Endothelial cell of umbilical vein (primary cell): ENCODE measurements around the gene CYTIP. TPM values are rescaled to one million over a fixed set of nuclear protein-coding genes. Genes with fewer than 3 reads are reported as not detected.

Experiments used
- BruUV-seq: library from RNA; stranded (reverse); fragments of 400-500 nt; replicated peaks from 2 replicates; lab custom pipeline; 2021; lab: Mats Ljungman, UMichigan
- CTCF ChIA-PET: fragments of 300-600, 350-600 bp; sonication (Branson Sonifier 250); formaldehyde crosslinking; loops from one replicate; lab custom pipeline; 2021; ENCODE audit warnings: antibody characterized with exemption, inconsistent platforms; lab: Charles Lee
- POLR2A ChIA-PET: fragments of 300-600, 350-600 bp; sonication (Branson Sonifier 250); formaldehyde crosslinking; loops from one replicate; lab custom pipeline; 2021; ENCODE audit warnings: antibody characterized with exemption, inconsistent platforms; lab: Charles Lee
- DNase-seq: peaks from one replicate; pipeline ENCODE4 v3.0.0-alpha.2; 2011; ENCODE audit warnings: low read depth, low spot score
- FAIRE-seq: peaks from 2 replicates; lab custom pipeline; 2011; peaks lifted over from hg19 to GRCh38; lab: Jason Lieb, UNC
- H2AFZ ChIP-seq: 2 replicates; pipeline ENCODE4 v1.6.0; 2012; ENCODE audit warnings: low read depth, low read length, control low read depth, inconsistent platforms
- H3K27ac ChIP-seq: 2 replicates; pipeline ENCODE4 v1.5.1; 2011; ENCODE audit warnings: low read depth, mild to moderate bottlenecking, control low read depth, low read length, moderate library complexity; ENCODE audit not compliant: insufficient read depth
- H3K27me3 ChIP-seq, 2 experiments: 2 replicates each; pipeline versions ENCODE4 v1.6.0 to v1.6.1; 2011; ENCODE audit warnings: low read length in 2 of 2, mixed read lengths in 1 of 2; ENCODE audit not compliant: control insufficient read depth in 2 of 2, insufficient read depth in 2 of 2
- H3K36me3 ChIP-seq, 2 experiments: 2 replicates in 1 of 2; 3 replicates in 1 of 2; pipeline ENCODE4 v1.5.1; 2011; ENCODE audit warnings: low read length in 2 of 2, mild to moderate bottlenecking in 1 of 2, moderate library complexity in 1 of 2; ENCODE audit not compliant: control insufficient read depth in 2 of 2, insufficient read depth in 2 of 2; ENCODE audit errors: extremely low read depth in 1 of 2
- H3K4me1 ChIP-seq: 3 replicates; pipeline ENCODE4 v1.5.1; 2011; ENCODE audit warnings: mild to moderate bottlenecking, low read length; ENCODE audit not compliant: control insufficient read depth, insufficient read depth; ENCODE audit errors: extremely low read depth
- H3K4me2 ChIP-seq: 2 replicates; pipeline ENCODE4 v1.6.1; 2011; ENCODE audit warnings: low read length, control low read depth, mixed read lengths; ENCODE audit not compliant: insufficient read depth
- H3K4me3 ChIP-seq, 3 experiments: fragments of 200-600 bp in 1 of 3; sonication (generic), shearing (Covaris generic) in 1 of 3; replicated peaks in 1 of 3; 2 replicates each; pipeline ENCODE4 v1.5.1; 2011 to 2016; ENCODE audit warnings: control low read depth in 3 of 3, low read length in 3 of 3, mild to moderate bottlenecking in 2 of 3, inconsistent platforms in 1 of 3, low read depth in 1 of 3, moderate library complexity in 1 of 3; ENCODE audit not compliant: insufficient read depth in 1 of 3
- H3K79me2 ChIP-seq: 2 replicates; pipeline ENCODE4 v1.6.0; 2012; ENCODE audit warnings: low read length, inconsistent platforms; ENCODE audit not compliant: control insufficient read depth, insufficient read depth
- H3K9ac ChIP-seq: replicated peaks from 2 replicates; pipeline ENCODE3; 2011; ENCODE audit warnings: low read length, control low read depth; ENCODE audit not compliant: insufficient read depth; ENCODE audit errors: extremely low read depth
- H3K9me1 ChIP-seq: replicated peaks from 3 replicates; pipeline ENCODE4 v1.6.0; 2011; ENCODE audit warnings: mild to moderate bottlenecking, low read length; ENCODE audit not compliant: control insufficient read depth, insufficient read depth; ENCODE audit errors: extremely low read depth
- H3K9me3 ChIP-seq: replicated peaks from 2 replicates; pipeline ENCODE4 v1.5.1; 2012; ENCODE audit warnings: low read length, inconsistent platforms; ENCODE audit not compliant: control insufficient read depth, insufficient read depth
- H4K20me1 ChIP-seq: replicated peaks from 2 replicates; pipeline ENCODE3; 2011; ENCODE audit warnings: mild to moderate bottlenecking, low read length; ENCODE audit not compliant: control insufficient read depth, insufficient read depth; ENCODE audit errors: extremely low read depth
- EZH2 ChIP-seq: IDR thresholded peaks from 2 replicates; pipeline ENCODE4 v1.6.1; 2012; ENCODE audit warnings: borderline replicate concordance, low read depth, mild to moderate bottlenecking, moderate library complexity, low read length, inconsistent platforms; ENCODE audit not compliant: severe bottlenecking
- FOS ChIP-seq: IDR thresholded peaks from 2 replicates; pipeline ENCODE4 v1.6.1; 2011; ENCODE audit warnings: mild to moderate bottlenecking, low read length, moderate library complexity, borderline replicate concordance; ENCODE audit not compliant: insufficient read depth
- GATA2 ChIP-seq: IDR thresholded peaks from 2 replicates; pipeline ENCODE4 v1.7.0; 2011; ENCODE audit warnings: low read depth, mild to moderate bottlenecking, moderate library complexity, mixed read lengths, low read length; ENCODE audit not compliant: insufficient read length, insufficient read depth
- JUN ChIP-seq: IDR thresholded peaks from 2 replicates; pipeline ENCODE4 v1.6.1; 2011; ENCODE audit warnings: borderline replicate concordance, low read depth; ENCODE audit not compliant: insufficient read length, insufficient read depth
- MYC ChIP-seq: IDR thresholded peaks from one replicate; pipeline ENCODE4 v1.6.1; 2011; ENCODE audit warnings: mild to moderate bottlenecking, low read depth, low read length
- POLR2A ChIP-seq: IDR thresholded peaks from 2 replicates; pipeline ENCODE4 v1.6.1; 2012; ENCODE audit warnings: low read depth, mild to moderate bottlenecking, control low read depth, low read length
- POLR2AphosphoS5 ChIP-seq: IDR thresholded peaks from 2 replicates; pipeline ENCODE4 v1.6.1; 2012; ENCODE audit warnings: low read depth, mild to moderate bottlenecking, control low read depth, low read length, moderate library complexity; ENCODE audit not compliant: insufficient read depth
- dilution Hi-C: fragments of 300-500 bp; cut with MboI; formaldehyde crosslinking; loops from one replicate; pipeline ENCODE4 v1.15.0; 2019; ENCODE audit warnings: low sequenced_read_pairs; ENCODE audit not compliant: extremely low pct_ligation_motif_present
- intact Hi-C: fragments of 100-400 bp; cut with micrococcal nuclease; formaldehyde crosslinking; loops from one replicate; pipeline ENCODE4 v1.10.0; 2022
- polyA plus RNA-seq, 4 experiments: library from polyadenylated mRNA; depleted of rRNA in 3 of 4; stranded (reverse) in 3 of 4; unstranded in 1 of 4; fragments of >200 nt; gene quantifications; 2 replicates each; pipeline versions ENCODE4 v1.2.1 to v1.2.3, GENCODE V29; 2011 to 2012; ENCODE audit warnings: missing spikeins in 1 of 4
- total RNA-seq: library from RNA; stranded (reverse); gene quantifications from 2 replicates; pipeline ENCODE4 v1.2.3, GENCODE V29; 2021
- TF ChIP-seq, protein P1 (sequence below): IDR thresholded peaks from 2 replicates; pipeline ENCODE4 v1.6.1; 2011; ENCODE audit not compliant: insufficient read depth, insufficient read length
- TF ChIP-seq, protein P2 (sequence below), 2 donors: IDR thresholded peaks; 1 replicate in 1 of 2; 2 replicates in 1 of 2; pipeline ENCODE4 v1.5.1; 2011; ENCODE audit warnings: low read length in 2 of 2, mild to moderate bottlenecking in 2 of 2, moderate library complexity in 2 of 2, control low read depth in 1 of 2, inconsistent platforms in 1 of 2, low read depth in 1 of 2; ENCODE audit not compliant: insufficient read depth in 1 of 2; ENCODE audit errors: extremely low read depth in 1 of 2

CYTIP gene
- total and polyA plus RNA-seq, 2 donors (not counting 3 experiments of a cell fraction or from before 2014, with no cell fraction given) = not detected

DNA sequence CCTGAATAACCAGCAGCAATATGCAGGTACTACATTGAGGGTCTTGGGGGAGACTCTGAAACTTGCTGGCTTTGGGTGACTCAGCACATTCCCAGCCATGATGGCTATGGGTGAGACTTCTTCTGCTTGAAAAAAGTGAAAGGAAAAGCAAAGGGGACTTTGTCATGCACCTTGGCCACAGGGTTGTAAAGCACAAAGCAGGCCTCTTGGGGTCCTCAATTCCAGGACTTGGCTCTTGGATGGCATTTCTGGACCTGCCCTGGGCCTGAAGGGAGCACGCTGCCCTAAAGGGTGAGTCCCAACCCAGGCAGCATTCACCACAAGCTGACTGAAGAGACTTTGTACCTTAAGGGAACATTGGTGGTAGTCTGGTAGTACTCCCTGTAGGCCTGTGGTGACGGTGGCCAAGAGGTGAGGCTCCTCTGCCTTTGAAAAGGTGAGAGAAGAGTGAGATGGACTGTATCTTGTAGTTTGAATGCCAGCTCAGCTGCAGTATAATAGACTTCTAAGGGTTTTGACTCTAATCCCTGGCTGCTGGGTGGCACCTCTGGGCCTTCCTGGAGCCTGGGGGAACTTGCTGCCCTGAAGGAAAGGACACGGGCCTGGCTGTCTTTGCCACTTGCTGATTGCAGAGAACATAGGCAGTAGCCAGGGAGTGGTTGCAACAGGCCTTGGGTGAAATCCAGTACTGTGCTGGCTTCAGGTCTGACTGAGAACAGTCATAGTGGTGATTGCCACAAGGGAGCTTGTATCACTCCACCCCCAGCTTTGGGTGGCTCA, 36.5 kb upstream of the CYTIP start:
- Histone ChIP-seq H3K9me3 (no peaks in the 10 kb centered on the region), H3K27ac (no peak overlapping the region), H3K9ac (no peak overlapping the region), H3K9me1 (no peaks in the 10 kb centered on the region), H3K79me2 (no peaks in the 10 kb centered on the region), H2AFZ (no peak overlapping the region), H3K4me1 (no peaks in the 10 kb centered on the region), H4K20me1 (no peaks in the 10 kb centered on the region), H3K4me3 (no peak overlapping the region), H3K36me3 (no peaks in the 10 kb centered on the region), H3K4me2 (no peak overlapping the region), H3K27me3 (peaks cover 0 to 3% of the 10 kb centered on the region in 2 experiments)
- BruUV-seq = no TSS peak
- no peak for FAIRE-seq
- ChIA-PET CTCF (no interaction called here), POLR2A (no interaction called here)
- no peak for DNase-seq
- TF ChIP-seq EZH2 (no peak), MYC (no peak), JUN (no peak)
- dilution Hi-C loops (no loop called here), intact Hi-C loops (no loop called here)

DNA sequence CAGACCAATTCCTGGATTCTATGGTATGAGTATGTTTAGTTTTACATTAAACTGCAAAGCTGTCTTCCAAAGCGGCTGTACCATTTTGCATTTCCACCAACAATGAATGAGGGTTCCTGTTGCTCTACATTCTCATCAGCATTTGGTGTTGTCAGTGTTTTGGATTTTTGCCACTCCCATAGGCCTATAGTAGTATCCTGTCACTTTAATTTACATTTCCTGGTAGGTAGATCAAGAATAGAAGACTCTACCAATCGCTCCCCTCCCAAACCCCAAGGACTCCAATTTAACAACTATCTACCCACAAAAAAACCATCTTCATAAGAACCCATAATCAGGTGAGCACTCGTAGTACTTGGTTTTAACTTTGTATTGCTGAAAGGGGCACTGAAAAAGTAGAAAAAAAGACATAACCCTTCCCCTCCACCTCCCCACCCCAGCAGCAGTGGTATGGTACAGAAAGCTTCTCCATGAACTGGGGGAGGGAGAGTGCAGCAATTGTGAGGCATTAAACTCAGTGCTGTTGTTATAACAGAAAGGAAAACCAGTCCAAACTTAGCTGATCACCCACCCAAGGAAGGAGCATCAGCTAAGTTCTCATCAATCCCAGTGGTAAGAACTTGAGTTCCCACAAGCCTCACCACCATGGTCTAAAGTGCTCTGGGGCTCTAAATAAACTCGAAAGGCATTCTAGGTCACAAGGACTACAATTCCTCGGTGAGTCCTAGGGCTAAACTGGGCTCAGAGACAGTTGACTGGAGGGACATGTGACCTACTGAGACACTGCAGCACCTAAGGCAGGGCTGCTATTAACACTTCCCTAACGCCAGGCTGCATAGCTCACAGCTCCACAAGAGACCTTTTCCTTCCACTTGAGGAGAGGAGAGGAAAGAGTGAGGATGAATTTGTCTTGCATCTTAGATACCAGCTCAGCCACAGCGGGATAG, 35.5 kb upstream of the CYTIP start:
- DNase-seq (no peak), FAIRE-seq (no peak)
- Histone ChIP-seq H2AFZ (no peak overlapping the region), H3K79me2 (no peaks in the 10 kb centered on the region), H3K9me3 (no peaks in the 10 kb centered on the region), H3K36me3 (no peaks in the 10 kb centered on the region), H3K27me3 (peaks cover 0 to 3% of the 10 kb centered on the region in 2 experiments), H3K27ac (no peak overlapping the region), H3K4me1 (no peaks in the 10 kb centered on the region), H3K9me1 (no peaks in the 10 kb centered on the region), H3K4me3 (no peak overlapping the region), H4K20me1 (no peaks in the 10 kb centered on the region), H3K4me2 (no peak overlapping the region), H3K9ac (no peak overlapping the region)
- CTCF ChIA-PET = no interaction called here
- BruUV-seq = no TSS peak
- dilution Hi-C loops (no loop called here), intact Hi-C loops (no loop called here)
- POLR2A ChIA-PET = no interaction called here
- TF ChIP-seq JUN = no peak
- TF ChIP-seq POLR2AphosphoS5 = no peak
- TF ChIP-seq, protein P1, sequence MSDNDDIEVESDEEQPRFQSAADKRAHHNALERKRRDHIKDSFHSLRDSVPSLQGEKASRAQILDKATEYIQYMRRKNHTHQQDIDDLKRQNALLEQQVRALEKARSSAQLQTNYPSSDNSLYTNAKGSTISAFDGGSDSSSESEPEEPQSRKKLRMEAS = no peak
- no peak for TF ChIP-seq GATA2
- TF ChIP-seq, protein P2, sequence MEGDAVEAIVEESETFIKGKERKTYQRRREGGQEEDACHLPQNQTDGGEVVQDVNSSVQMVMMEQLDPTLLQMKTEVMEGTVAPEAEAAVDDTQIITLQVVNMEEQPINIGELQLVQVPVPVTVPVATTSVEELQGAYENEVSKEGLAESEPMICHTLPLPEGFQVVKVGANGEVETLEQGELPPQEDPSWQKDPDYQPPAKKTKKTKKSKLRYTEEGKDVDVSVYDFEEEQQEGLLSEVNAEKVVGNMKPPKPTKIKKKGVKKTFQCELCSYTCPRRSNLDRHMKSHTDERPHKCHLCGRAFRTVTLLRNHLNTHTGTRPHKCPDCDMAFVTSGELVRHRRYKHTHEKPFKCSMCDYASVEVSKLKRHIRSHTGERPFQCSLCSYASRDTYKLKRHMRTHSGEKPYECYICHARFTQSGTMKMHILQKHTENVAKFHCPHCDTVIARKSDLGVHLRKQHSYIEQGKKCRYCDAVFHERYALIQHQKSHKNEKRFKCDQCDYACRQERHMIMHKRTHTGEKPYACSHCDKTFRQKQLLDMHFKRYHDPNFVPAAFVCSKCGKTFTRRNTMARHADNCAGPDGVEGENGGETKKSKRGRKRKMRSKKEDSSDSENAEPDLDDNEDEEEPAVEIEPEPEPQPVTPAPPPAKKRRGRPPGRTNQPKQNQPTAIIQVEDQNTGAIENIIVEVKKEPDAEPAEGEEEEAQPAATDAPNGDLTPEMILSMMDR (IDR thresholded peaks at IDR 0.05; ENCODE audit: extremely low read depth in 1 of 2, insufficient read depth in 1 of 2, low read depth in 1 of 2, low read length in 2 of 2) = no peak
- no peak for TF ChIP-seq FOS
- TF ChIP-seq EZH2 = no peak
- TF ChIP-seq POLR2A = no peak
